HL-60 (cell line): ENCODE data around the gene AMPD3.

ENCODE experiments used
- CTCF ChIP-seq: IDR thresholded peaks from one replicate; pipeline ENCODE4 v1.5.1; 2011; ENCODE audit warnings: low read length, control low read depth, inconsistent platforms; ENCODE audit not compliant: insufficient read depth
- POLR2AphosphoS5 ChIP-seq: IDR thresholded peaks from 2 replicates; pipeline ENCODE4 v1.6.1; 2012; ENCODE audit warnings: low read depth
- REST ChIP-seq: IDR thresholded peaks from 2 replicates; pipeline ENCODE4 v1.6.1; 2012; ENCODE audit warnings: low read depth; ENCODE audit not compliant: insufficient replicate concordance

GRCh38 chr11:10498426-10499250, 43.6 kb downstream of the AMPD3 start:
- no peak for TF ChIP-seq REST
- TF ChIP-seq CTCF: no peak
- TF ChIP-seq POLR2AphosphoS5: no peak
